IMR-90 (cell line): ENCODE results near the gene ERRFI1. TPM values are rescaled to one million over a fixed set of nuclear protein-coding genes. Genes with fewer than 3 reads are reported as not detected.

Experiments
- ATAC-seq: fragments of 200-7000 bp; cut with Tn5 transposase; 2 replicates; pipeline ENCODE4 v1.9.1; 2020; ENCODE audit warnings: low read depth, mild to moderate bottlenecking, moderate library complexity
- BruUV-seq: library from RNA; stranded (reverse); fragments of 400-500 nt; replicated peaks from 2 replicates; lab custom pipeline; 2021; lab: Mats Ljungman, UMichigan
- CTCF ChIA-PET: fragments of 300-600 bp; formaldehyde crosslinking; extraction: SDS; loops from one replicate; lab custom pipeline; 2021; ENCODE audit warnings: antibody characterized with exemption; lab: Yijun Ruan, JAX
- POLR2A ChIA-PET: fragments of 300-600 bp; sonication (Branson Sonifier 250); formaldehyde crosslinking; loops from one replicate; lab custom pipeline; 2022; ENCODE audit warnings: antibody characterized with exemption; ENCODE audit not compliant: unreplicated experiment; lab: Charles Lee
- DNase-seq: peaks from one replicate; pipeline ENCODE4 v3.0.0; 2013
- H2AFZ ChIP-seq: replicated peaks from 2 replicates; pipeline ENCODE3; 2013; ENCODE audit warnings: low read length, mild to moderate bottlenecking; ENCODE audit not compliant: poor library complexity
- H2AK5ac ChIP-seq: 2 replicates; pipeline ENCODE4 v1.6.1; 2013; ENCODE audit warnings: low read depth, low read length, inconsistent platforms
- H2AK9ac ChIP-seq: replicated peaks from 2 replicates; pipeline ENCODE3; 2013; ENCODE audit warnings: mild to moderate bottlenecking, low read depth, low read length, moderate library complexity; ENCODE audit not compliant: poor library complexity
- H2BK120ac ChIP-seq: 2 replicates; pipeline ENCODE4 v1.6.1; 2013; ENCODE audit warnings: low read depth, low read length, inconsistent platforms
- H2BK15ac ChIP-seq: 3 replicates; pipeline ENCODE4 v1.6.1; 2013; ENCODE audit warnings: low read depth, low read length, inconsistent platforms
- H2BK20ac ChIP-seq: 2 replicates; pipeline ENCODE4 v1.6.1; 2013; ENCODE audit warnings: low read depth, mild to moderate bottlenecking, inconsistent platforms, low read length, moderate library complexity
- H2BK5ac ChIP-seq: 2 replicates; pipeline ENCODE4 v1.6.1; 2013; ENCODE audit warnings: mild to moderate bottlenecking, low read depth, low read length, inconsistent platforms; ENCODE audit not compliant: poor library complexity, severe bottlenecking
- H3K14ac ChIP-seq: replicated peaks from 2 replicates; pipeline ENCODE4 v1.6.1; 2013; ENCODE audit warnings: low read depth, low read length, inconsistent platforms
- H3K18ac ChIP-seq: 2 replicates; pipeline ENCODE4 v1.6.1; 2013; ENCODE audit warnings: low read depth, low read length, control low read depth
- H3K23ac ChIP-seq: 2 replicates; pipeline ENCODE4 v1.6.1; 2013; ENCODE audit warnings: low read depth, low read length, inconsistent platforms
- H3K27ac ChIP-seq: 2 replicates; pipeline ENCODE4 v1.5.1; 2013; ENCODE audit warnings: mild to moderate bottlenecking, control low read depth, low read length; ENCODE audit not compliant: insufficient read depth
- H3K27me3 ChIP-seq: 2 replicates; pipeline ENCODE4 v1.6.1; 2013; ENCODE audit warnings: low read length; ENCODE audit not compliant: control insufficient read depth, insufficient read depth
- H3K36me3 ChIP-seq: 2 replicates; pipeline ENCODE4 v1.6.1; 2013; ENCODE audit warnings: low read length, mixed read lengths; ENCODE audit not compliant: control insufficient read depth, insufficient read depth
- H3K4ac ChIP-seq: 2 replicates; pipeline ENCODE4 v1.6.1; 2013; ENCODE audit warnings: low read depth, low read length, inconsistent platforms
- H3K4me1 ChIP-seq: 2 replicates; pipeline ENCODE4 v1.6.1; 2013; ENCODE audit warnings: low read length, mixed read lengths; ENCODE audit not compliant: control insufficient read depth, insufficient read depth
- H3K4me2 ChIP-seq: 2 replicates; pipeline ENCODE4 v1.6.1; 2013; ENCODE audit warnings: low read depth, mild to moderate bottlenecking, control low read depth, low read length, moderate library complexity
- H3K4me3 ChIP-seq: 2 replicates; pipeline ENCODE4 v1.5.1; 2013; ENCODE audit warnings: low read depth, mild to moderate bottlenecking, control low read depth, low read length, moderate library complexity; ENCODE audit not compliant: insufficient read depth
- H3K56ac ChIP-seq: 2 replicates; pipeline ENCODE4 v1.6.1; 2013; ENCODE audit warnings: low read length, inconsistent platforms; ENCODE audit not compliant: insufficient read depth; ENCODE audit errors: extremely low read depth
- H3K79me1 ChIP-seq, 2 experiments: 2 replicates each; pipeline ENCODE4 v1.6.1; 2013; ENCODE audit warnings: low read length in 2 of 2, inconsistent platforms in 1 of 2, low read depth in 1 of 2
- H3K9ac ChIP-seq: 2 replicates; pipeline ENCODE4 v1.6.1; 2013; ENCODE audit warnings: low read depth, low read length, control low read depth
- H3K9me1 ChIP-seq: 2 replicates; pipeline ENCODE4 v1.6.1; 2013; ENCODE audit warnings: low read length, inconsistent platforms; ENCODE audit not compliant: insufficient read depth
- H3K9me3 ChIP-seq: 2 replicates; pipeline ENCODE4 v1.6.1; 2013; ENCODE audit warnings: low read length; ENCODE audit not compliant: control insufficient read depth, insufficient read depth
- H4K20me1 ChIP-seq: 2 replicates; pipeline ENCODE4 v1.6.1; 2013; ENCODE audit warnings: low read length, inconsistent platforms; ENCODE audit not compliant: insufficient read depth
- H4K5ac ChIP-seq: 2 replicates; pipeline ENCODE4 v1.6.1; 2013; ENCODE audit warnings: mild to moderate bottlenecking, low read depth, low read length, control low read depth
- H4K8ac ChIP-seq, 2 experiments: 2 replicates each; pipeline ENCODE4 v1.6.1; 2013; ENCODE audit warnings: low read depth in 2 of 2, low read length in 2 of 2, control low read depth in 1 of 2, inconsistent platforms in 1 of 2
- H4K91ac ChIP-seq: 2 replicates; pipeline ENCODE4 v1.6.1; 2013; ENCODE audit warnings: low read depth, low read length, inconsistent platforms; ENCODE audit not compliant: insufficient read depth
- CEBPB ChIP-seq: IDR thresholded peaks from 2 replicates; pipeline ENCODE4 v1.6.1; 2012; ENCODE audit warnings: low read depth, low read length, improper control_type of control experiment
- CHD1 ChIP-seq: IDR thresholded peaks from 2 replicates; pipeline ENCODE4 v1.6.1; 2012; ENCODE audit warnings: low read depth, low read length, improper control_type of control experiment
- FOS ChIP-seq: fragments of 150-350 bp; IDR thresholded peaks from 2 replicates; pipeline ENCODE4 v1.6.1; 2016; ENCODE audit warnings: low read depth, low read length
- MAFK ChIP-seq: IDR thresholded peaks from 2 replicates; pipeline ENCODE4 v1.6.1; 2012; ENCODE audit warnings: low read depth, low read length, improper control_type of control experiment
- MAZ ChIP-seq: IDR thresholded peaks from 2 replicates; pipeline ENCODE4 v1.6.1; 2012; ENCODE audit warnings: low read depth, mild to moderate bottlenecking, low read length, improper control_type of control experiment, moderate library complexity, borderline replicate concordance
- POLR2A ChIP-seq: IDR thresholded peaks from 2 replicates; pipeline ENCODE4 v1.6.1; 2012; ENCODE audit warnings: mild to moderate bottlenecking, low read depth, low read length
- RAD21 ChIP-seq: IDR thresholded peaks from 2 replicates; pipeline ENCODE4 v1.6.1; 2012; ENCODE audit warnings: low read length, improper control_type of control experiment
- RCOR1 ChIP-seq: IDR thresholded peaks from 2 replicates; pipeline ENCODE4 v1.6.1; 2012; ENCODE audit warnings: mild to moderate bottlenecking, low read length, improper control_type of control experiment; ENCODE audit not compliant: insufficient replicate concordance
- RFX5 ChIP-seq: IDR thresholded peaks from 2 replicates; pipeline ENCODE4 v1.8.0; 2012; ENCODE audit warnings: low read depth, mild to moderate bottlenecking, low read length, moderate library complexity
- SMC3 ChIP-seq: fragments of 150-350 bp; IDR thresholded peaks from 2 replicates; pipeline ENCODE4 v1.6.1; 2016; ENCODE audit warnings: low read depth, mild to moderate bottlenecking, antibody characterized with exemption, low read length, moderate library complexity
- WGBS, 2 experiments: methylation state at CpG; one replicate each; pipeline versions ENCODE4 v1.1.5 to v1.1.7; 2013; ENCODE audit warnings: missing lambda C conversion rate in 2 of 2; ENCODE audit not compliant: insufficient read length in 1 of 2; ENCODE audit errors: extremely low coverage in 2 of 2; 5-methylcytosine and 5-hydroxymethylcytosine counted together
- dilution Hi-C: fragments of 300-500 bp; cut with HindIII; formaldehyde crosslinking; loops from one replicate; pipeline ENCODE4 v1.14.3; 2018; ENCODE audit warnings: low sequenced_read_pairs; ENCODE audit not compliant: unreplicated experiment
- in situ Hi-C: fragments of 300-500 bp; cut with MboI; formaldehyde crosslinking; loops from 3 replicates; pipeline ENCODE4 v1.14.3; 2019; ENCODE audit warnings: low sequenced_read_pairs, inconsistent platforms, mixed read lengths
- intact Hi-C: fragments of 100-400 bp; cut with micrococcal nuclease; formaldehyde crosslinking; loops from 2 replicates; pipeline ENCODE4 v1.10.0; 2022
- polyA plus RNA-seq, 3 experiments: library from polyadenylated mRNA; depleted of rRNA; stranded (reverse); fragments of >200 nt; gene quantifications; 2 replicates each; pipeline ENCODE4 v1.2.3, GENCODE V29; 2012; ENCODE audit warnings: low replicate concordance in 1 of 3
- total RNA-seq: library from RNA; depleted of rRNA; stranded (reverse); fragments of >200 nt; gene quantifications from 2 replicates; pipeline ENCODE4 v1.2.3, GENCODE V29; 2012
- TF ChIP-seq, protein P1 (sequence below): fragments of 150-350 bp; IDR thresholded peaks from 2 replicates; pipeline ENCODE4 v1.6.1; 2017; ENCODE audit warnings: mild to moderate bottlenecking, antibody characterized with exemption, low read length, low read depth
- TF ChIP-seq, protein P2 (sequence below): conservative IDR thresholded peaks from 2 replicates; pipeline ENCODE4 v1.5.1; 2012; ENCODE audit warnings: mild to moderate bottlenecking, low read depth, low read length, improper control_type of control experiment

The ERRFI1 gene
- total and polyA plus RNA-seq, 2 of the 4 experiments (the other 2 are of a cell fraction) = 101 to 145 TPM

DNA sequence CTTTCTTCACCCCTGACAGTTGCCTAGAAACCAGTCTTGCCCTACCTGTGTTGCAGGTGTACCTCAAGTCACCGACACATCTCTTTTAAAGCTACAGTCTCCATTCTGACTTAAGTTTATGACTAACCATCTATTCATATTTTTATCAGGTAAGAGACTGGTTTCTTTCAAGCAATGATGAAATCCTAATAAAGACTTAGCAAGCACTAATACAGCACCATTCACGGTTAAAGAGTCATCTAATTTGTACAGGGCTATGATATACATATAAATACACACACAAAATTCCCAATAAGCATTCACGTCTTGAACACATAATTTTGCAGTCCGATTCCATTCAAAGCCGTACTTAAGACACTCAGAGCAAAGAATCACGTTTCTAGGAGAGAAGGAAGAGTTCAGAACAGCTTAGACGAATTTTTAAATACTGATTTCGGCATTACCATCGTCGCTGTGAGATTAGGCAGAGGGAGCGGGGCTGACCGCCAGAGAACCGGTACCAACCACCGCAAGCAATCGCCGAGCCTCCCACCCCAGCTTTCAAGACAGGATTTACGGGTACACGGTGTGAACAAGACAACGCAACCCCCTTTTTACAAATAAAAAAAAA, 943 bp downstream of the ERRFI1 start:
- peak overlapping the region; percentile 1 for H2AK9ac ChIP-seq
- ChIA-PET POLR2A (interaction anchor here (0.5 kb wide), 1 partner anchor 833 kb away, joined by 3 read pairs; no protein-coding TSS in a partner anchor), CTCF (no interaction called here)
- H2BK15ac ChIP-seq = no peak overlapping the region
- peak overlapping the region; percentile 75 for H3K23ac ChIP-seq
- no peak overlapping the region for H2BK20ac ChIP-seq
- ATAC-seq = no peak
- in situ Hi-C loops (no loop called here), dilution Hi-C loops (no loop called here), intact Hi-C loops (loop anchor here (5.0 kb wide), 2 partner anchors 92 to 177 kb away; no protein-coding TSS in a partner anchor)
- H3K4ac ChIP-seq = peak overlapping the region; percentile 52
- H2AK5ac ChIP-seq = no peak overlapping the region; the same call in 1 of the 2 replicates
- peak overlapping the region; percentile 33 to 42; a peak in 1 of 4 replicates for H4K8ac ChIP-seq
- H2BK120ac ChIP-seq = 0 out of 2 replicates have a peak overlapping the region, but pooled peaks have one; percentile 44
- no CpG with 5 or more reads among the region's 19 CpGs for WGBS, 2 experiments
- peak overlapping the region; percentile 96 for H3K9ac ChIP-seq
- peak overlapping the region; percentile 81 for H3K27ac ChIP-seq
- H4K91ac ChIP-seq = no peak overlapping the region
- peak overlapping the region; percentile 73 for H2AFZ ChIP-seq
- H2BK5ac ChIP-seq = peak overlapping the region; percentile 69
- TF ChIP-seq CEBPB (peak; percentile 34; the same call in 1 of the 2 replicates), RFX5 (no peak), FOS (no peak), MAZ (no peak), RAD21 (no peak), SMC3 (no peak), RCOR1 (no peak), CHD1 (peak; percentile 97), MAFK (no peak), POLR2A (no peak)
- TF ChIP-seq, protein P1, sequence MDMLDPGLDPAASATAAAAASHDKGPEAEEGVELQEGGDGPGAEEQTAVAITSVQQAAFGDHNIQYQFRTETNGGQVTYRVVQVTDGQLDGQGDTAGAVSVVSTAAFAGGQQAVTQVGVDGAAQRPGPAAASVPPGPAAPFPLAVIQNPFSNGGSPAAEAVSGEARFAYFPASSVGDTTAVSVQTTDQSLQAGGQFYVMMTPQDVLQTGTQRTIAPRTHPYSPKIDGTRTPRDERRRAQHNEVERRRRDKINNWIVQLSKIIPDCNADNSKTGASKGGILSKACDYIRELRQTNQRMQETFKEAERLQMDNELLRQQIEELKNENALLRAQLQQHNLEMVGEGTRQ = no peak
- TF ChIP-seq, protein P2, sequence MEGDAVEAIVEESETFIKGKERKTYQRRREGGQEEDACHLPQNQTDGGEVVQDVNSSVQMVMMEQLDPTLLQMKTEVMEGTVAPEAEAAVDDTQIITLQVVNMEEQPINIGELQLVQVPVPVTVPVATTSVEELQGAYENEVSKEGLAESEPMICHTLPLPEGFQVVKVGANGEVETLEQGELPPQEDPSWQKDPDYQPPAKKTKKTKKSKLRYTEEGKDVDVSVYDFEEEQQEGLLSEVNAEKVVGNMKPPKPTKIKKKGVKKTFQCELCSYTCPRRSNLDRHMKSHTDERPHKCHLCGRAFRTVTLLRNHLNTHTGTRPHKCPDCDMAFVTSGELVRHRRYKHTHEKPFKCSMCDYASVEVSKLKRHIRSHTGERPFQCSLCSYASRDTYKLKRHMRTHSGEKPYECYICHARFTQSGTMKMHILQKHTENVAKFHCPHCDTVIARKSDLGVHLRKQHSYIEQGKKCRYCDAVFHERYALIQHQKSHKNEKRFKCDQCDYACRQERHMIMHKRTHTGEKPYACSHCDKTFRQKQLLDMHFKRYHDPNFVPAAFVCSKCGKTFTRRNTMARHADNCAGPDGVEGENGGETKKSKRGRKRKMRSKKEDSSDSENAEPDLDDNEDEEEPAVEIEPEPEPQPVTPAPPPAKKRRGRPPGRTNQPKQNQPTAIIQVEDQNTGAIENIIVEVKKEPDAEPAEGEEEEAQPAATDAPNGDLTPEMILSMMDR = no peak
- no peak for DNase-seq
- peak overlapping the region; percentile 43; the same call in 1 of the 2 replicates for H4K5ac ChIP-seq
- peak overlapping the region; percentile 87 for H3K56ac ChIP-seq
- peaks cover 15% of the 10 kb centered on the region for H3K4me1 ChIP-seq
- H3K18ac ChIP-seq = peak overlapping the region; percentile 55
- H3K36me3 ChIP-seq = peaks cover 2% of the 10 kb centered on the region; the same call in 1 of the 2 replicates
- no peaks in the 10 kb centered on the region for H3K9me3 ChIP-seq
- peaks cover 4 to 43% of the 10 kb centered on the region in 2 experiments; a peak in 2 of 4 replicates for H3K79me1 ChIP-seq
- TSS peak; percentile 49 for BruUV-seq
- peak overlapping the region; percentile 68 for H3K14ac ChIP-seq
- peaks cover 59% of the 10 kb centered on the region for H4K20me1 ChIP-seq
- H3K4me2 ChIP-seq = peak overlapping the region; percentile 98
- peak overlapping the region; percentile 66 for H3K4me3 ChIP-seq
- H3K9me1 ChIP-seq = peaks cover 11% of the 10 kb centered on the region
- no peaks in the 10 kb centered on the region for H3K27me3 ChIP-seq
